Nephron (organoid): ENCODE measurements around the gene OCLN.

Source experiments
- H3K27ac Mint-ChIP-seq, 3 experiments: 2 replicates each; pipeline ENCODE4 v1.8.0; 2020; ENCODE audit warnings: mixed read lengths in 3 of 3, mild to moderate bottlenecking in 2 of 3, moderate library complexity in 1 of 3
- H3K27me3 Mint-ChIP-seq: 2 replicates; pipeline ENCODE4 v1.8.0; 2021; ENCODE audit warnings: low read depth, mild to moderate bottlenecking, moderate library complexity, mixed read lengths
- H3K36me3 Mint-ChIP-seq: 2 replicates; pipeline ENCODE4 v1.8.0; 2020; ENCODE audit warnings: low read depth, mixed read lengths
- H3K4me1 Mint-ChIP-seq: 2 replicates; pipeline ENCODE4 v1.8.0; 2020; ENCODE audit warnings: mixed read lengths
- H3K4me3 Mint-ChIP-seq, 3 experiments: 2 replicates each; pipeline ENCODE4 v1.8.0; 2020; ENCODE audit warnings: mild to moderate bottlenecking in 3 of 3, mixed read lengths in 3 of 3, moderate library complexity in 2 of 3
- H3K9me3 Mint-ChIP-seq: 2 replicates; pipeline ENCODE4 v1.8.0; 2020; ENCODE audit warnings: mixed read lengths
- TF ChIP-seq, protein P1 (sequence below), 3 experiments: fragments of 200-600 bp; sonication (generic); IDR thresholded peaks; one replicate each; pipeline ENCODE4 v1.5.0; 2021; ENCODE audit warnings: antibody characterized with exemption in 3 of 3; ENCODE audit not compliant: unreplicated experiment in 3 of 3

OCLN gene

DNA sequence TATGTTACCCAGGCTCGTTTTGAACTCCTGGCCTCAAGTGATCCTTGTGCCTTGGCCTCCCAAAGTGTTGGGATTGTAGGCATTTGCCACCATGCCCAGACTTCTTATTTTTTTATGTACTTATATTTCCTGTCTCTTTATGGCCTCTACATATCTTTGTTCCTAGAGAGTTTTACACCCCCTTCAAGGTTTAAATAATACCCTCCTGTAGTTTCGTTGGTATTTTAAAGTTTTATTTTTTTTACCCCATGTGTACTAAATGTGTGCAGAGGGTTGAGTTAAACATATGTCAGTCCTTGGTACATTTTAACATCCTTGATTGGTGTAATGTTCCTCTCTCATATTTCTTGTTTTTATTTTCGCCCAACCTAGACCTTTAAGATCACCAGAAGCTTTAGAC lies 29.4 kb downstream of the OCLN start:
- Mint-ChIP-seq H3K36me3 (peaks cover 6% of the 10 kb centered on the region), H3K27me3 (no peaks in the 10 kb centered on the region), H3K4me3 (no peak overlapping the region), H3K9me3 (no peaks in the 10 kb centered on the region), H3K27ac (no peak overlapping the region), H3K4me1 (peaks cover 5% of the 10 kb centered on the region)
- TF ChIP-seq, protein P1, sequence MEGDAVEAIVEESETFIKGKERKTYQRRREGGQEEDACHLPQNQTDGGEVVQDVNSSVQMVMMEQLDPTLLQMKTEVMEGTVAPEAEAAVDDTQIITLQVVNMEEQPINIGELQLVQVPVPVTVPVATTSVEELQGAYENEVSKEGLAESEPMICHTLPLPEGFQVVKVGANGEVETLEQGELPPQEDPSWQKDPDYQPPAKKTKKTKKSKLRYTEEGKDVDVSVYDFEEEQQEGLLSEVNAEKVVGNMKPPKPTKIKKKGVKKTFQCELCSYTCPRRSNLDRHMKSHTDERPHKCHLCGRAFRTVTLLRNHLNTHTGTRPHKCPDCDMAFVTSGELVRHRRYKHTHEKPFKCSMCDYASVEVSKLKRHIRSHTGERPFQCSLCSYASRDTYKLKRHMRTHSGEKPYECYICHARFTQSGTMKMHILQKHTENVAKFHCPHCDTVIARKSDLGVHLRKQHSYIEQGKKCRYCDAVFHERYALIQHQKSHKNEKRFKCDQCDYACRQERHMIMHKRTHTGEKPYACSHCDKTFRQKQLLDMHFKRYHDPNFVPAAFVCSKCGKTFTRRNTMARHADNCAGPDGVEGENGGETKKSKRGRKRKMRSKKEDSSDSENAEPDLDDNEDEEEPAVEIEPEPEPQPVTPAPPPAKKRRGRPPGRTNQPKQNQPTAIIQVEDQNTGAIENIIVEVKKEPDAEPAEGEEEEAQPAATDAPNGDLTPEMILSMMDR (IDR thresholded peaks at IDR 0.05; ENCODE audit: unreplicated experiment in 3 of 3): no peak

DNA sequence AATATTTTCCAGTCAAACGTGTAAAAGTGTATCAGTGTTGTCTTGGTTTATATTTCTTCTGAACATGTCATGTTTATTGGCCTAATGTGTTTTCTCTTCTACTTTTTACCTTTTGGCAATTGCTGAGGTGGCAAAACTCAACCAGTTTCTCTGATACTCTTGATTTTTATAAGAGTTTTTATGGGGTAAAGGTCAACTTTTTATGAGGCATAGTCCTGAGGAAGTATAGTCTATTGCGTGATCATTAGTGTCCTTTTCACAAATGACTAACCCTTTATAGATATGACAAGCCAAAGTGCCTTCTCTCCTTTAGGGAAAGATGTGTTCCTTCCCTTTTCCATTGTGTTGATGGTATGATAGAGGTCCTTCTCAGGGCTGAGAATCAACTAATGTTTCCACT lies 32.9 kb downstream of the OCLN start:
- Mint-ChIP-seq H3K9me3 (no peaks in the 10 kb centered on the region), H3K27me3 (no peaks in the 10 kb centered on the region), H3K4me1 (no peaks in the 10 kb centered on the region), H3K27ac (no peak overlapping the region), H3K4me3 (no peak overlapping the region), H3K36me3 (peaks cover 6% of the 10 kb centered on the region)
- TF ChIP-seq, protein P1 (IDR thresholded peaks at IDR 0.05; ENCODE audit: unreplicated experiment in 3 of 3): no peak

DNA sequence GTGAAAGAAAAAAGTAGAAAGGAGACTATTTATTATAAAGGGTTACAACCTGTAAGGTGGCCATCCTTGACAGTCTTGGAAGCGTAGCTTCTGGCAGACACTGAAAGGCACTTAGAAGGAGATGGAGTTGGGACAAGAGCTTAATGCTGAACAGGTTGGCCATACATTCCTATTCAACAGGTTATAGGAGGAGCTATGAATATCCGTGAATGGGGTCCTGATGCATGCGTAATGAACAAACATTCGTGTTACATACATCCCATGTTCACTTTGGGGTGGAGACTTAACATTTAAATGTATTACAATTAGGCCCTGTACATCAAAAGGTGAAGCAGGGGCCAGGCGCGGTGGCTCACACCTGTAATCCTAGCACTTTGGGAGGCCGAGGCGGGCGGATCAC lies 34.1 kb downstream of the OCLN start:
- peaks cover 6% of the 10 kb centered on the region for H3K36me3 Mint-ChIP-seq
- TF ChIP-seq, protein P1 (IDR thresholded peaks at IDR 0.05; ENCODE audit: unreplicated experiment in 3 of 3): no peak
- no peaks in the 10 kb centered on the region for H3K27me3 Mint-ChIP-seq
- no peak overlapping the region for H3K27ac Mint-ChIP-seq
- no peaks in the 10 kb centered on the region for H3K9me3 Mint-ChIP-seq
- no peaks in the 10 kb centered on the region for H3K4me1 Mint-ChIP-seq
- no peak overlapping the region for H3K4me3 Mint-ChIP-seq

DNA sequence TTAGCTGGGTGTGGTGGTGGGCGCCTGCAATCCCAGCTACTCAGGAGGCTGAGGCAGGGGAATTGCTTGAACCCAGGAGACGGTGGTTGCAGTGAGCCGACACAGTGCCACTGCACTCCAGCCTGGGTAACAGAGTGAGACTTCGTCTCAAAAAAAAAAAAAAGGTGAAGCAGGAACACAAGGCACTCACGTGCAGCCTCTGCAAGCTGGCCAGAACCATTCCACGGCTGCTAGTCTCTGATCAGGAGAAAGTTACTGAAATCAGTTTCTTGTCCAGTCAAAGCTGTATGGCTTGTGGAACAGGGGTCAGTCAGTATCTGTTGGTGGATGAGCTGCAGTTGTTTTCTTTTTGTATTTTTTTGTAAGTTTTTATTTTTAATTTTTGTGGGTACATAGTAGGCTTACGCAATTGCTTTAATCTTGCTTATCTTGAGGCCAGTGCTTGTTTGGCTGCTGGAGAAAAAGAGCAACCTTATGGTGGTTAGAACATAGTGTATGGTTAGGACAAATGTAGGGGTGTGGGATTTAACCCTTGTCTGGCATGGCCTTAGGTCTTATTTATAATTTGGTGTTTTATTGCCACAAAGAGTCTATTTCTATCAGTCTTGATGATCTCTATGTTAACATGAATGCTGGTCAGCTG lies 34.7 kb downstream of the OCLN start:
- no peaks in the 10 kb centered on the region for H3K4me1 Mint-ChIP-seq

DNA sequence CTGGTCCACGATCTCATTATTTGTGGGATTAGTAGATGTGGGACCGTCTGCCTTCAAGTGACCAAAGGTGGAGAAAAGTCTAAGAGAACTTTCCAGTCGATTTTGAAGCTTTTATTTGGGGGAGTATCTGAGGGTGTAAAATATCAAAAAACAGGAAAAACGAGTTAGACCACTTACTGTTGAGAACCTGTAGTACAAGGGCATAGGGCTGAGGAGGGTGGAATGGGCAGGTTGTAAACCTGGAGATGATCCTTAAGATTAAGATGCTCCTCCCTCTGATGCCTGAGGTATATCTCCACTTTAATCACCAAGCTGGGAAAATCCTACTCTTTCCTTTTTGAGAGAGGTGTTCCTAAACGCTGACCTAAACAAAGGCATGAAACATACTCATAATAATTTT lies 35.4 kb downstream of the OCLN start:
- Mint-ChIP-seq H3K27ac (no peak overlapping the region), H3K27me3 (no peaks in the 10 kb centered on the region), H3K4me3 (no peak overlapping the region), H3K4me1 (no peaks in the 10 kb centered on the region), H3K9me3 (no peaks in the 10 kb centered on the region), H3K36me3 (peaks cover 6% of the 10 kb centered on the region)
- TF ChIP-seq, protein P1 (IDR thresholded peaks at IDR 0.05; ENCODE audit: unreplicated experiment in 3 of 3): no peak

More for the DNA sequence above, 34.7 kb downstream of the OCLN start:
- Mint-ChIP-seq H3K27me3 (no peaks in the 10 kb centered on the region), H3K4me3 (no peak overlapping the region), H3K9me3 (no peaks in the 10 kb centered on the region), H3K36me3 (peaks cover 6% of the 10 kb centered on the region), H3K27ac (no peak overlapping the region)
- TF ChIP-seq, protein P1 (IDR thresholded peaks at IDR 0.05; ENCODE audit: unreplicated experiment in 3 of 3): no peak

DNA sequence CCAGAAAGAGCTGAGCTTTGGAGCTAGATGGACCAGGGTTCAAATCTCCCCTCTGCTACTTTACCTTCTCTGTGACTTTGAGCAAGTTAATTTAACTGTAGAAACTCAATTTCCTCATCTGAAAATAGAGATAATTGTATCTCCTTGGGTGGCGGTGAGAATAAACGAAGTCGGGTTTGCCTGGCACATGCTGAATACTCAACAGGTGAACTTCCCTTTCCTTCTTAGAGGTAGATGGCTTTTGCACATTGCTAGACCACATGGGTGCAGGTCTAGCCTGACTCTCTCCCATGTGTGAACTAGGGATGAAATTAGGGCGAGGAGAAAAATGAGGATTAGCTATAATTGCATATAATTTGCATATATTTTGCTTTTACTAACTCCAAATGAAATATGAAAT lies 36.0 kb downstream of the OCLN start:
- H3K9me3 Mint-ChIP-seq: no peaks in the 10 kb centered on the region

More for the DNA sequence above, 36.0 kb downstream of the OCLN start:
- TF ChIP-seq, protein P1 (IDR thresholded peaks at IDR 0.05; ENCODE audit: unreplicated experiment in 3 of 3): no peak
- Mint-ChIP-seq H3K36me3 (peaks cover 6% of the 10 kb centered on the region), H3K27ac (no peak overlapping the region), H3K4me1 (no peaks in the 10 kb centered on the region), H3K27me3 (no peaks in the 10 kb centered on the region), H3K4me3 (no peak overlapping the region)
